IMR-90 (cell line): ENCODE results near the gene MTX3. TPM values are rescaled to one million over a fixed set of nuclear protein-coding genes. Genes with fewer than 3 reads are reported as not detected.

Experiments
- ATAC-seq: fragments of 200-7000 bp; cut with Tn5 transposase; 2 replicates; pipeline ENCODE4 v1.9.1; 2020; ENCODE audit warnings: low read depth, mild to moderate bottlenecking, moderate library complexity
- BruUV-seq: library from RNA; stranded (reverse); fragments of 400-500 nt; replicated peaks from 2 replicates; lab custom pipeline; 2021; lab: Mats Ljungman, UMichigan
- CTCF ChIA-PET: fragments of 300-600 bp; formaldehyde crosslinking; extraction: SDS; loops from one replicate; lab custom pipeline; 2021; ENCODE audit warnings: antibody characterized with exemption; lab: Yijun Ruan, JAX
- POLR2A ChIA-PET: fragments of 300-600 bp; sonication (Branson Sonifier 250); formaldehyde crosslinking; loops from one replicate; lab custom pipeline; 2022; ENCODE audit warnings: antibody characterized with exemption; ENCODE audit not compliant: unreplicated experiment; lab: Charles Lee
- DNase-seq: peaks from one replicate; pipeline ENCODE4 v3.0.0; 2013
- H2AFZ ChIP-seq: replicated peaks from 2 replicates; pipeline ENCODE3; 2013; ENCODE audit warnings: low read length, mild to moderate bottlenecking; ENCODE audit not compliant: poor library complexity
- H2AK5ac ChIP-seq: 2 replicates; pipeline ENCODE4 v1.6.1; 2013; ENCODE audit warnings: low read depth, low read length, inconsistent platforms
- H2AK9ac ChIP-seq: replicated peaks from 2 replicates; pipeline ENCODE3; 2013; ENCODE audit warnings: mild to moderate bottlenecking, low read depth, low read length, moderate library complexity; ENCODE audit not compliant: poor library complexity
- H2BK120ac ChIP-seq: 2 replicates; pipeline ENCODE4 v1.6.1; 2013; ENCODE audit warnings: low read depth, low read length, inconsistent platforms
- H2BK15ac ChIP-seq: 3 replicates; pipeline ENCODE4 v1.6.1; 2013; ENCODE audit warnings: low read depth, low read length, inconsistent platforms
- H2BK20ac ChIP-seq: 2 replicates; pipeline ENCODE4 v1.6.1; 2013; ENCODE audit warnings: low read depth, mild to moderate bottlenecking, inconsistent platforms, low read length, moderate library complexity
- H2BK5ac ChIP-seq: 2 replicates; pipeline ENCODE4 v1.6.1; 2013; ENCODE audit warnings: mild to moderate bottlenecking, low read depth, low read length, inconsistent platforms; ENCODE audit not compliant: poor library complexity, severe bottlenecking
- H3K14ac ChIP-seq: replicated peaks from 2 replicates; pipeline ENCODE4 v1.6.1; 2013; ENCODE audit warnings: low read depth, low read length, inconsistent platforms
- H3K18ac ChIP-seq: 2 replicates; pipeline ENCODE4 v1.6.1; 2013; ENCODE audit warnings: low read depth, low read length, control low read depth
- H3K23ac ChIP-seq: 2 replicates; pipeline ENCODE4 v1.6.1; 2013; ENCODE audit warnings: low read depth, low read length, inconsistent platforms
- H3K27ac ChIP-seq: 2 replicates; pipeline ENCODE4 v1.5.1; 2013; ENCODE audit warnings: mild to moderate bottlenecking, control low read depth, low read length; ENCODE audit not compliant: insufficient read depth
- H3K27me3 ChIP-seq: 2 replicates; pipeline ENCODE4 v1.6.1; 2013; ENCODE audit warnings: low read length; ENCODE audit not compliant: control insufficient read depth, insufficient read depth
- H3K36me3 ChIP-seq: 2 replicates; pipeline ENCODE4 v1.6.1; 2013; ENCODE audit warnings: low read length, mixed read lengths; ENCODE audit not compliant: control insufficient read depth, insufficient read depth
- H3K4ac ChIP-seq: 2 replicates; pipeline ENCODE4 v1.6.1; 2013; ENCODE audit warnings: low read depth, low read length, inconsistent platforms
- H3K4me1 ChIP-seq: 2 replicates; pipeline ENCODE4 v1.6.1; 2013; ENCODE audit warnings: low read length, mixed read lengths; ENCODE audit not compliant: control insufficient read depth, insufficient read depth
- H3K4me2 ChIP-seq: 2 replicates; pipeline ENCODE4 v1.6.1; 2013; ENCODE audit warnings: low read depth, mild to moderate bottlenecking, control low read depth, low read length, moderate library complexity
- H3K4me3 ChIP-seq: 2 replicates; pipeline ENCODE4 v1.5.1; 2013; ENCODE audit warnings: low read depth, mild to moderate bottlenecking, control low read depth, low read length, moderate library complexity; ENCODE audit not compliant: insufficient read depth
- H3K56ac ChIP-seq: 2 replicates; pipeline ENCODE4 v1.6.1; 2013; ENCODE audit warnings: low read length, inconsistent platforms; ENCODE audit not compliant: insufficient read depth; ENCODE audit errors: extremely low read depth
- H3K79me1 ChIP-seq, 2 experiments: 2 replicates each; pipeline ENCODE4 v1.6.1; 2013; ENCODE audit warnings: low read length in 2 of 2, inconsistent platforms in 1 of 2, low read depth in 1 of 2
- H3K9ac ChIP-seq: 2 replicates; pipeline ENCODE4 v1.6.1; 2013; ENCODE audit warnings: low read depth, low read length, control low read depth
- H3K9me1 ChIP-seq: 2 replicates; pipeline ENCODE4 v1.6.1; 2013; ENCODE audit warnings: low read length, inconsistent platforms; ENCODE audit not compliant: insufficient read depth
- H3K9me3 ChIP-seq: 2 replicates; pipeline ENCODE4 v1.6.1; 2013; ENCODE audit warnings: low read length; ENCODE audit not compliant: control insufficient read depth, insufficient read depth
- H4K20me1 ChIP-seq: 2 replicates; pipeline ENCODE4 v1.6.1; 2013; ENCODE audit warnings: low read length, inconsistent platforms; ENCODE audit not compliant: insufficient read depth
- H4K5ac ChIP-seq: 2 replicates; pipeline ENCODE4 v1.6.1; 2013; ENCODE audit warnings: mild to moderate bottlenecking, low read depth, low read length, control low read depth
- H4K8ac ChIP-seq, 2 experiments: 2 replicates each; pipeline ENCODE4 v1.6.1; 2013; ENCODE audit warnings: low read depth in 2 of 2, low read length in 2 of 2, control low read depth in 1 of 2, inconsistent platforms in 1 of 2
- H4K91ac ChIP-seq: 2 replicates; pipeline ENCODE4 v1.6.1; 2013; ENCODE audit warnings: low read depth, low read length, inconsistent platforms; ENCODE audit not compliant: insufficient read depth
- BHLHE40 ChIP-seq: fragments of 150-350 bp; IDR thresholded peaks from 2 replicates; pipeline ENCODE4 v1.6.1; 2016; ENCODE audit warnings: mild to moderate bottlenecking, low read depth, low read length
- CEBPB ChIP-seq: IDR thresholded peaks from 2 replicates; pipeline ENCODE4 v1.6.1; 2012; ENCODE audit warnings: low read depth, low read length, improper control_type of control experiment
- CHD1 ChIP-seq: IDR thresholded peaks from 2 replicates; pipeline ENCODE4 v1.6.1; 2012; ENCODE audit warnings: low read depth, low read length, improper control_type of control experiment
- FOS ChIP-seq: fragments of 150-350 bp; IDR thresholded peaks from 2 replicates; pipeline ENCODE4 v1.6.1; 2016; ENCODE audit warnings: low read depth, low read length
- MAFK ChIP-seq: IDR thresholded peaks from 2 replicates; pipeline ENCODE4 v1.6.1; 2012; ENCODE audit warnings: low read depth, low read length, improper control_type of control experiment
- MAZ ChIP-seq: IDR thresholded peaks from 2 replicates; pipeline ENCODE4 v1.6.1; 2012; ENCODE audit warnings: low read depth, mild to moderate bottlenecking, low read length, improper control_type of control experiment, moderate library complexity, borderline replicate concordance
- MXI1 ChIP-seq: IDR thresholded peaks from 2 replicates; pipeline ENCODE4 v1.6.1; 2012; ENCODE audit warnings: low read depth, mild to moderate bottlenecking, low read length, moderate library complexity, borderline replicate concordance
- NFE2L2 ChIP-seq: fragments of 150-350 bp; IDR thresholded peaks from 2 replicates; pipeline ENCODE4 v1.6.1; 2016; ENCODE audit warnings: low read depth, mild to moderate bottlenecking, low read length
- POLR2A ChIP-seq: IDR thresholded peaks from 2 replicates; pipeline ENCODE4 v1.6.1; 2012; ENCODE audit warnings: mild to moderate bottlenecking, low read depth, low read length
- RAD21 ChIP-seq: IDR thresholded peaks from 2 replicates; pipeline ENCODE4 v1.6.1; 2012; ENCODE audit warnings: low read length, improper control_type of control experiment
- RCOR1 ChIP-seq: IDR thresholded peaks from 2 replicates; pipeline ENCODE4 v1.6.1; 2012; ENCODE audit warnings: mild to moderate bottlenecking, low read length, improper control_type of control experiment; ENCODE audit not compliant: insufficient replicate concordance
- RFX5 ChIP-seq: IDR thresholded peaks from 2 replicates; pipeline ENCODE4 v1.8.0; 2012; ENCODE audit warnings: low read depth, mild to moderate bottlenecking, low read length, moderate library complexity
- SMC3 ChIP-seq: fragments of 150-350 bp; IDR thresholded peaks from 2 replicates; pipeline ENCODE4 v1.6.1; 2016; ENCODE audit warnings: low read depth, mild to moderate bottlenecking, antibody characterized with exemption, low read length, moderate library complexity
- WGBS, 2 experiments: methylation state at CpG; one replicate each; pipeline versions ENCODE4 v1.1.5 to v1.1.7; 2013; ENCODE audit warnings: missing lambda C conversion rate in 2 of 2; ENCODE audit not compliant: insufficient read length in 1 of 2; ENCODE audit errors: extremely low coverage in 2 of 2; 5-methylcytosine and 5-hydroxymethylcytosine counted together
- dilution Hi-C: fragments of 300-500 bp; cut with HindIII; formaldehyde crosslinking; loops from one replicate; pipeline ENCODE4 v1.14.3; 2018; ENCODE audit warnings: low sequenced_read_pairs; ENCODE audit not compliant: unreplicated experiment
- in situ Hi-C: fragments of 300-500 bp; cut with MboI; formaldehyde crosslinking; loops from 3 replicates; pipeline ENCODE4 v1.14.3; 2019; ENCODE audit warnings: low sequenced_read_pairs, inconsistent platforms, mixed read lengths
- intact Hi-C: fragments of 100-400 bp; cut with micrococcal nuclease; formaldehyde crosslinking; loops from 2 replicates; pipeline ENCODE4 v1.10.0; 2022
- polyA plus RNA-seq, 3 experiments: library from polyadenylated mRNA; depleted of rRNA; stranded (reverse); fragments of >200 nt; gene quantifications; 2 replicates each; pipeline ENCODE4 v1.2.3, GENCODE V29; 2012; ENCODE audit warnings: low replicate concordance in 1 of 3
- total RNA-seq: library from RNA; depleted of rRNA; stranded (reverse); fragments of >200 nt; gene quantifications from 2 replicates; pipeline ENCODE4 v1.2.3, GENCODE V29; 2012
- TF ChIP-seq, protein P1 (sequence below): conservative IDR thresholded peaks from 2 replicates; pipeline ENCODE4 v1.5.1; 2012; ENCODE audit warnings: mild to moderate bottlenecking, low read depth, low read length, improper control_type of control experiment
- TF ChIP-seq, protein P2 (sequence below): fragments of 150-350 bp; IDR thresholded peaks from 2 replicates; pipeline ENCODE4 v1.6.1; 2017; ENCODE audit warnings: mild to moderate bottlenecking, antibody characterized with exemption, low read length, low read depth
- TF ChIP-seq, protein P3 (sequence below): fragments of 150-350 bp; IDR thresholded peaks from 2 replicates; pipeline ENCODE4 v1.6.1; 2016; ENCODE audit warnings: low read depth, mild to moderate bottlenecking, low read length, moderate library complexity, borderline replicate concordance

MTX3 gene
- total and polyA plus RNA-seq, 2 of the 4 experiments (the other 2 are of a cell fraction), result 6.6 to 12.7 TPM

DNA sequence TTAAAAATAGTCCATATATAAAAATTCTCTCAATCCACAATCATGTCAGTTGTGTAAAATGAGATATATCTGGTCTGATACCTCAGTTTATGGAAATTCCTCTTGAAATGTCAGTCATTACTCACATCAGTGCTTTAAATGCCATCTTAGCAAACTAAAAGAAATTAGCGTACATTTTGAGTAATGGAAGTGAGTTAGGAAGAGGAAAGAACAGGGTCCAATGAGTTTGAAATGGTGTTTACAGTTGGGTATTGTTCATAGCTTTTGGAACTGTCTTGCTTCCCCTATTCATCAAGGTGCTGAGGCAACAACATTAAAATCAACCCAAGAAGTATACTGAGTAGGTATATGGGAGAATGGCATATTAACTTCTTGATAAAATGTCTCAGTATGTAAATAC lies 8.7 kb upstream of the MTX3 start:
- in situ Hi-C loops, result no loop called here
- ChIA-PET CTCF (no interaction called here), POLR2A (no interaction called here)
- Histone ChIP-seq H2AFZ (no peak overlapping the region), H4K91ac (no peak overlapping the region), H2BK20ac (no peak overlapping the region), H3K9me3 (no peaks in the 10 kb centered on the region), H3K14ac (no peak overlapping the region), H3K27me3 (no peaks in the 10 kb centered on the region), H4K8ac (no peak overlapping the region), H3K4me2 (no peak overlapping the region), H3K4me3 (no peak overlapping the region), H2BK5ac (no peak overlapping the region), H3K23ac (no peak overlapping the region), H3K79me1 (no peaks in the 10 kb centered on the region), H2AK9ac (no peak overlapping the region), H2BK120ac (no peak overlapping the region), H3K27ac (no peak overlapping the region), H3K9me1 (no peaks in the 10 kb centered on the region), H3K9ac (no peak overlapping the region), H3K4me1 (no peaks in the 10 kb centered on the region), H4K5ac (no peak overlapping the region), H3K4ac (no peak overlapping the region), H3K18ac (no peak overlapping the region), H4K20me1 (no peaks in the 10 kb centered on the region), H3K36me3 (no peaks in the 10 kb centered on the region), H2AK5ac (no peak overlapping the region), H2BK15ac (no peak overlapping the region), H3K56ac (no peak overlapping the region)
- no peak for ATAC-seq
- no TSS peak for BruUV-seq
- dilution Hi-C loops, result no loop called here
- intact Hi-C loops, result loop anchor here (5.0 kb wide), 1 partner anchor 852 kb away; no protein-coding TSS in a partner anchor
- no CpG with 5 or more reads among the region's 1 CpG for WGBS, 2 experiments
- no peak for DNase-seq
- no peak for TF ChIP-seq FOS
- no peak for TF ChIP-seq CEBPB
- TF ChIP-seq SMC3, result no peak
- TF ChIP-seq RAD21, result no peak
- TF ChIP-seq, protein P1, sequence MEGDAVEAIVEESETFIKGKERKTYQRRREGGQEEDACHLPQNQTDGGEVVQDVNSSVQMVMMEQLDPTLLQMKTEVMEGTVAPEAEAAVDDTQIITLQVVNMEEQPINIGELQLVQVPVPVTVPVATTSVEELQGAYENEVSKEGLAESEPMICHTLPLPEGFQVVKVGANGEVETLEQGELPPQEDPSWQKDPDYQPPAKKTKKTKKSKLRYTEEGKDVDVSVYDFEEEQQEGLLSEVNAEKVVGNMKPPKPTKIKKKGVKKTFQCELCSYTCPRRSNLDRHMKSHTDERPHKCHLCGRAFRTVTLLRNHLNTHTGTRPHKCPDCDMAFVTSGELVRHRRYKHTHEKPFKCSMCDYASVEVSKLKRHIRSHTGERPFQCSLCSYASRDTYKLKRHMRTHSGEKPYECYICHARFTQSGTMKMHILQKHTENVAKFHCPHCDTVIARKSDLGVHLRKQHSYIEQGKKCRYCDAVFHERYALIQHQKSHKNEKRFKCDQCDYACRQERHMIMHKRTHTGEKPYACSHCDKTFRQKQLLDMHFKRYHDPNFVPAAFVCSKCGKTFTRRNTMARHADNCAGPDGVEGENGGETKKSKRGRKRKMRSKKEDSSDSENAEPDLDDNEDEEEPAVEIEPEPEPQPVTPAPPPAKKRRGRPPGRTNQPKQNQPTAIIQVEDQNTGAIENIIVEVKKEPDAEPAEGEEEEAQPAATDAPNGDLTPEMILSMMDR, result no peak
- TF ChIP-seq, protein P2, sequence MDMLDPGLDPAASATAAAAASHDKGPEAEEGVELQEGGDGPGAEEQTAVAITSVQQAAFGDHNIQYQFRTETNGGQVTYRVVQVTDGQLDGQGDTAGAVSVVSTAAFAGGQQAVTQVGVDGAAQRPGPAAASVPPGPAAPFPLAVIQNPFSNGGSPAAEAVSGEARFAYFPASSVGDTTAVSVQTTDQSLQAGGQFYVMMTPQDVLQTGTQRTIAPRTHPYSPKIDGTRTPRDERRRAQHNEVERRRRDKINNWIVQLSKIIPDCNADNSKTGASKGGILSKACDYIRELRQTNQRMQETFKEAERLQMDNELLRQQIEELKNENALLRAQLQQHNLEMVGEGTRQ, result no peak
- TF ChIP-seq RFX5, result no peak
- no peak for TF ChIP-seq POLR2A
- no peak for TF ChIP-seq CHD1
- TF ChIP-seq, protein P3, sequence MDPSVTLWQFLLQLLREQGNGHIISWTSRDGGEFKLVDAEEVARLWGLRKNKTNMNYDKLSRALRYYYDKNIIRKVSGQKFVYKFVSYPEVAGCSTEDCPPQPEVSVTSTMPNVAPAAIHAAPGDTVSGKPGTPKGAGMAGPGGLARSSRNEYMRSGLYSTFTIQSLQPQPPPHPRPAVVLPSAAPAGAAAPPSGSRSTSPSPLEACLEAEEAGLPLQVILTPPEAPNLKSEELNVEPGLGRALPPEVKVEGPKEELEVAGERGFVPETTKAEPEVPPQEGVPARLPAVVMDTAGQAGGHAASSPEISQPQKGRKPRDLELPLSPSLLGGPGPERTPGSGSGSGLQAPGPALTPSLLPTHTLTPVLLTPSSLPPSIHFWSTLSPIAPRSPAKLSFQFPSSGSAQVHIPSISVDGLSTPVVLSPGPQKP, result no peak
- no peak for TF ChIP-seq BHLHE40
- no peak for TF ChIP-seq NFE2L2
- TF ChIP-seq MXI1, result no peak
- no peak for TF ChIP-seq MAFK
- no peak for TF ChIP-seq RCOR1
- no peak for TF ChIP-seq MAZ
